HepG2 (cell line): ENCODE results near the gene CCDC88A. TPM values are rescaled to one million over a fixed set of nuclear protein-coding genes. Genes with fewer than 3 reads are reported as not detected.

Experiments
- AGO1 ChIP-seq: fragments of 200-400 bp; formaldehyde crosslinking; IDR thresholded peaks from 2 replicates; pipeline ENCODE4 v1.6.1; 2017; ENCODE audit warnings: mild to moderate bottlenecking, low read depth, low read length, moderate library complexity; ENCODE audit not compliant: poor library complexity, severe bottlenecking
- ATF1 ChIP-seq: IDR thresholded peaks from 2 replicates; pipeline ENCODE4 v1.6.1; 2016; ENCODE audit warnings: mild to moderate bottlenecking, control low read depth
- FOXK2 ChIP-seq: fragments of 450-650 bp; IDR thresholded peaks from 2 replicates; pipeline ENCODE4 v1.6.1; 2016
- FOXM1 ChIP-seq: sonication (generic); formaldehyde crosslinking; IDR thresholded peaks from 2 replicates; pipeline ENCODE4 v1.5.0; 2020; ENCODE audit warnings: missing genetic modification reagents
- FUBP1 ChIP-seq: sonication (generic); formaldehyde crosslinking; IDR thresholded peaks from 2 replicates; pipeline ENCODE4 v1.5.1; 2020; ENCODE audit warnings: missing genetic modification reagents, mild to moderate bottlenecking, borderline replicate concordance
- GATA4 ChIP-seq: sonication (generic); IDR thresholded peaks from 2 replicates; pipeline ENCODE4 v1.6.1; 2016; ENCODE audit warnings: antibody characterized with exemption, low read depth, borderline replicate concordance
- GATAD1 ChIP-seq: IDR thresholded peaks from 2 replicates; pipeline ENCODE4 v1.6.1; 2016; ENCODE audit warnings: missing genetic modification reagents, missing compliant biosample characterization
- KLF12 ChIP-seq: sonication (generic); formaldehyde crosslinking; IDR thresholded peaks from 2 replicates; pipeline ENCODE4 v1.4.0; 2020; ENCODE audit warnings: missing genetic modification reagents, borderline replicate concordance
- MAFG ChIP-seq: sonication (generic); formaldehyde crosslinking; IDR thresholded peaks from 2 replicates; pipeline ENCODE4 v1.5.1; 2020; ENCODE audit warnings: mild to moderate bottlenecking, missing genetic modification reagents
- MBD4 ChIP-seq: IDR thresholded peaks from 2 replicates; pipeline ENCODE4 v1.6.1; 2012; ENCODE audit warnings: low read length, inconsistent platforms, borderline replicate concordance
- NCOA1 ChIP-seq: sonication (generic); formaldehyde crosslinking; IDR thresholded peaks from 2 replicates; pipeline ENCODE4 v1.9.0; 2021; ENCODE audit warnings: missing genetic modification reagents
- NFIC ChIP-seq: IDR thresholded peaks from 2 replicates; pipeline ENCODE4 v1.6.1; 2012; ENCODE audit warnings: mild to moderate bottlenecking, low read length, inconsistent platforms
- PBX3 ChIP-seq: sonication (generic); formaldehyde crosslinking; IDR thresholded peaks from 2 replicates; pipeline ENCODE4 v1.8.1; 2023; ENCODE audit warnings: missing genetic modification reagents, inconsistent platforms, borderline replicate concordance
- RAD51 ChIP-seq: fragments of 450-650 bp; IDR thresholded peaks from 2 replicates; pipeline ENCODE4 v1.6.1; 2016; ENCODE audit warnings: borderline replicate concordance
- RBFOX2 ChIP-seq: fragments of 200-400 bp; formaldehyde crosslinking; IDR thresholded peaks from 2 replicates; pipeline ENCODE4 v1.6.1; 2017; ENCODE audit warnings: low read depth, mild to moderate bottlenecking, low read length
- SMAD9 ChIP-seq: sonication (generic); formaldehyde crosslinking; IDR thresholded peaks from 2 replicates; pipeline ENCODE4 v1.5.1; 2020; ENCODE audit warnings: mild to moderate bottlenecking, missing genetic modification reagents
- SP1 ChIP-seq, 2 experiments: fragments of 450-650 bp in 1 of 2; sonication (generic) in 1 of 2; formaldehyde crosslinking in 1 of 2; IDR thresholded peaks; 2 replicates each; pipeline versions ENCODE4 v1.4.0 to v1.6.1; 2016 to 2020; ENCODE audit warnings: missing genetic modification reagents in 1 of 2
- TBL1XR1 ChIP-seq: fragments of 150-350 bp; IDR thresholded peaks from 2 replicates; pipeline ENCODE4 v1.6.1; 2014; ENCODE audit warnings: borderline replicate concordance, low read length; ENCODE audit not compliant: partially characterized antibody
- ZBTB3 ChIP-seq: sonication (generic); formaldehyde crosslinking; IDR thresholded peaks from 2 replicates; pipeline ENCODE4 v1.4.0; 2020; ENCODE audit warnings: low read depth, mild to moderate bottlenecking, moderate library complexity, missing genetic modification reagents, borderline replicate concordance
- ZNF160 ChIP-seq: sonication (generic); formaldehyde crosslinking; IDR thresholded peaks from 2 replicates; pipeline ENCODE4 v1.8.0; 2022; ENCODE audit warnings: mild to moderate bottlenecking, inconsistent platforms, missing genetic modification reagents
- ZNF225 ChIP-seq: sonication (generic); formaldehyde crosslinking; IDR thresholded peaks from 2 replicates; pipeline ENCODE4 v1.4.0; 2020; ENCODE audit warnings: mild to moderate bottlenecking, missing genetic modification reagents
- ZNF24 ChIP-seq: fragments of 450-650 bp; IDR thresholded peaks from 2 replicates; pipeline ENCODE4 v1.6.1; 2017; ENCODE audit warnings: antibody characterized with exemption, mild to moderate bottlenecking
- ZNF251 ChIP-seq: sonication (generic); formaldehyde crosslinking; IDR thresholded peaks from 2 replicates; pipeline ENCODE4 v1.9.0; 2021; ENCODE audit warnings: mild to moderate bottlenecking, missing genetic modification reagents
- ZNF644 ChIP-seq: IDR thresholded peaks from 2 replicates; pipeline ENCODE4 v1.6.1; 2016; ENCODE audit warnings: low read depth
- polyA plus RNA-seq, 8 experiments: library from polyadenylated mRNA; depleted of rRNA in 3 of 8; stranded (reverse) in 7 of 8; unstranded in 1 of 8; fragments of >200 nt; fragmentation: Illumina TruSeq in 4 of 8; extraction: Trizol in 4 of 8; gene quantifications; 2 replicates each; pipeline versions ENCODE4 v1.2.1 to v1.2.3, GENCODE V29; 2011 to 2016; ENCODE audit warnings: low read depth in 4 of 8, missing spikeins in 1 of 8, mixed read lengths in 1 of 8; ENCODE audit not compliant: insufficient read depth in 1 of 8
- total RNA-seq, 5 experiments: library from RNA; depleted of rRNA; stranded (reverse); fragments of >200 nt; fragmentation: Illumina TruSeq; extraction: Trizol; gene quantifications; 2 replicates each; pipeline ENCODE4 v1.2.3, GENCODE V29; 2016; ENCODE audit warnings: low read depth in 1 of 5
- TF ChIP-seq, protein P1 (sequence below): sonication (generic); formaldehyde crosslinking; conservative IDR thresholded peaks from 2 replicates; pipeline ENCODE4 v1.4.0; 2020; ENCODE audit warnings: missing genetic modification reagents
- TF ChIP-seq, protein P2 (sequence below): IDR thresholded peaks from 2 replicates; pipeline ENCODE4 v1.6.1; 2016; ENCODE audit warnings: missing compliant biosample characterization, missing genetic modification reagents, borderline replicate concordance

Gene CCDC88A
- total and polyA plus RNA-seq, 2 of the 13 experiments (the other 11 are each of a cell fraction or from before 2014, with no cell fraction given), result 43.2 to 84.1 TPM

GRCh38 chr2:55282110-55282917, 137.3 kb downstream of the CCDC88A start (continued):
- TF ChIP-seq PBX3 (CRISPR knock-in tag), result no peak
- TF ChIP-seq NFIC, result no peak
- TF ChIP-seq ZNF160 (CRISPR knock-in tag), result peak; percentile 83
- TF ChIP-seq ZBTB3 (CRISPR knock-in tag), result no peak
- TF ChIP-seq SP1 (IDR thresholded peaks at IDR 0.05), result no peak
- peak; percentile 77; the same call in 1 of the 2 replicates for TF ChIP-seq SP1 (CRISPR knock-in tag; IDR thresholded peaks at IDR 0.05)
- TF ChIP-seq NCOA1, result 0 out of 2 replicates have a peak, but pooled peaks have one; percentile 52
- TF ChIP-seq RAD51, result no peak
- 0 out of 2 replicates have a peak, but pooled peaks have one; percentile 59 for TF ChIP-seq MAFG (CRISPR knock-in tag)
- TF ChIP-seq FUBP1 (CRISPR knock-in tag), result peak; percentile 60; the same call in 1 of the 2 replicates
- no peak for TF ChIP-seq TBL1XR1
- no peak for TF ChIP-seq SMAD9 (CRISPR knock-in tag)
- 0 out of 2 replicates have a peak, but pooled peaks have one; percentile 6 for TF ChIP-seq ZNF644 (CRISPR knock-in tag)
- no peak for TF ChIP-seq MBD4
- TF ChIP-seq GATA4, result peak; percentile 75
- TF ChIP-seq KLF12 (CRISPR knock-in tag), result peak; percentile 42; the same call in 1 of the 2 replicates
- no peak; the same call in 1 of the 2 replicates for TF ChIP-seq ZNF24
- no peak for TF ChIP-seq ATF1
- TF ChIP-seq, protein P1, sequence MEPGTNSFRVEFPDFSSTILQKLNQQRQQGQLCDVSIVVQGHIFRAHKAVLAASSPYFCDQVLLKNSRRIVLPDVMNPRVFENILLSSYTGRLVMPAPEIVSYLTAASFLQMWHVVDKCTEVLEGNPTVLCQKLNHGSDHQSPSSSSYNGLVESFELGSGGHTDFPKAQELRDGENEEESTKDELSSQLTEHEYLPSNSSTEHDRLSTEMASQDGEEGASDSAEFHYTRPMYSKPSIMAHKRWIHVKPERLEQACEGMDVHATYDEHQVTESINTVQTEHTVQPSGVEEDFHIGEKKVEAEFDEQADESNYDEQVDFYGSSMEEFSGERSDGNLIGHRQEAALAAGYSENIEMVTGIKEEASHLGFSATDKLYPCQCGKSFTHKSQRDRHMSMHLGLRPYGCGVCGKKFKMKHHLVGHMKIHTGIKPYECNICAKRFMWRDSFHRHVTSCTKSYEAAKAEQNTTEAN, result peak; percentile 78; the same call in 1 of the 2 replicates
- peak; percentile 92 for TF ChIP-seq ZNF225 (CRISPR knock-in tag)
- TF ChIP-seq ZNF251 (CRISPR knock-in tag), result peak; percentile 58; the same call in 1 of the 2 replicates
- TF ChIP-seq AGO1, result peak; percentile 92
- TF ChIP-seq FOXM1 (CRISPR knock-in tag), result no peak
- TF ChIP-seq FOXK2, result no peak
- peak; percentile 86; the same call in 1 of the 2 replicates for TF ChIP-seq GATAD1 (CRISPR knock-in tag)
- TF ChIP-seq, protein P2, sequence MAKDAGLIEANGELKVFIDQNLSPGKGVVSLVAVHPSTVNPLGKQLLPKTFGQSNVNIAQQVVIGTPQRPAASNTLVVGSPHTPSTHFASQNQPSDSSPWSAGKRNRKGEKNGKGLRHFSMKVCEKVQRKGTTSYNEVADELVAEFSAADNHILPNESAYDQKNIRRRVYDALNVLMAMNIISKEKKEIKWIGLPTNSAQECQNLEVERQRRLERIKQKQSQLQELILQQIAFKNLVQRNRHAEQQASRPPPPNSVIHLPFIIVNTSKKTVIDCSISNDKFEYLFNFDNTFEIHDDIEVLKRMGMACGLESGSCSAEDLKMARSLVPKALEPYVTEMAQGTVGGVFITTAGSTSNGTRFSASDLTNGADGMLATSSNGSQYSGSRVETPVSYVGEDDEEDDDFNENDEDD (CRISPR knock-in tag), result peak; percentile 95
- TF ChIP-seq RBFOX2, result peak; percentile 100
